Measurements from ENCODE around the gene PTPRN2. TPM values are rescaled to one million over a fixed set of nuclear protein-coding genes. Genes with fewer than 3 reads are reported as not detected.

PTPRN2 gene
- total and polyA plus RNA-seq, 9 of the 15 experiments (the other 6 are each of a cell fraction or from before 2014, with no cell fraction given): not detected

GRCh38 chr7:157641866-157642265 is 945.8 kb downstream of the PTPRN2 start:
- DNase-seq (ENCODE audit: extremely low read depth in 1 of 4, low spot score in 3 of 4) (no peak), FAIRE-seq (no peak), ATAC-seq (no peak)
- Histone ChIP-seq H3K4me3 (no peak overlapping the region), H3K9ac (ENCODE audit: insufficient read depth in 1 of 2, low read depth in 2 of 2, low read length in 2 of 2) (no peak overlapping the region), H3K9me3 (replicated peaks; ENCODE audit: control insufficient read depth, insufficient read depth, low read depth, low read length) (no peaks in the 10 kb centered on the region), H3K36me3 (ENCODE audit: control insufficient read depth, insufficient read depth, low read length) (no peaks in the 10 kb centered on the region), H3K4me1 (replicated peaks in 1 of 2; ENCODE audit: control insufficient read depth in 2 of 2, insufficient read depth in 2 of 2, low read length in 2 of 2) (no peaks in the 10 kb centered on the region; a peak in 1 of 5 replicates), H3K4me2 (ENCODE audit: insufficient read depth, low read length) (no peak overlapping the region), H3K27me3 (ENCODE audit: control insufficient read depth in 2 of 2, insufficient read depth in 2 of 2, low read length in 2 of 2) (peaks cover 39 to 68% of the 10 kb centered on the region in 2 experiments), H3K27ac (ENCODE audit: extremely low read depth, low read depth, low read length) (no peak overlapping the region; the same call in 2 of the 3 replicates), H3K79me2 (ENCODE audit: control insufficient read depth, insufficient read depth, low read length) (no peaks in the 10 kb centered on the region), H2AFZ (ENCODE audit: low read depth, low read length) (no peak overlapping the region), H3K9me1 (ENCODE audit: control insufficient read depth, insufficient read depth, low read length) (no peaks in the 10 kb centered on the region), H4K20me1 (replicated peaks; ENCODE audit: control insufficient read depth, insufficient read depth, low read length) (no peaks in the 10 kb centered on the region)
- TF ChIP-seq HEY1 (CRISPR knock-in tag; IDR thresholded peaks at IDR 0.05; ENCODE audit: borderline replicate concordance) (no peak), ASH1L (IDR thresholded peaks at IDR 0.05; ENCODE audit: borderline replicate concordance, low read depth, partially characterized antibody) (no peak), PCBP1 (IDR thresholded peaks at IDR 0.05; ENCODE audit: low read depth, low read length, poor library complexity, severe bottlenecking) (no peak), ZNF444 (CRISPR knock-in tag; IDR thresholded peaks at IDR 0.05) (no peak), ADNP (tag; IDR thresholded peaks at IDR 0.05) (no peak), ILK (tag; IDR thresholded peaks at IDR 0.05; ENCODE audit: borderline replicate concordance, low read depth) (no peak), NELFE (IDR thresholded peaks at IDR 0.05; ENCODE audit: insufficient read depth, insufficient read length) (no peak), BRF1 (IDR thresholded peaks at IDR 0.05; ENCODE audit: borderline replicate concordance, extremely low read depth, insufficient read length) (no peak), ZNF354B (CRISPR knock-in tag; IDR thresholded peaks at IDR 0.05) (no peak), E2F3 (CRISPR knock-in tag; IDR thresholded peaks at IDR 0.05) (no peak), PHF21A (IDR thresholded peaks at IDR 0.05; ENCODE audit: borderline replicate concordance, low read depth) (no peak), PML (IDR thresholded peaks at IDR 0.05; ENCODE audit: low read length) (no peak), GTF2E2 (tag; IDR thresholded peaks at IDR 0.05) (no peak), ATF6 (CRISPR knock-in tag; IDR thresholded peaks at IDR 0.05) (no peak), DLX4 (CRISPR knock-in tag; IDR thresholded peaks at IDR 0.05) (no peak), TRIM24 (IDR thresholded peaks at IDR 0.05) (no peak)
- CTCF ChIA-PET (ENCODE audit: low intra/inter-chr PET ratio): no interaction called here
- POLR2A ChIA-PET: interaction anchor here (1.2 kb wide), 1 partner anchor 32 kb away, joined by 4 read pairs; no protein-coding TSS in a partner anchor
- 0% methylated on average over 8 of the region's 8 CpGs for WGBS (ENCODE audit: insufficient coverage, low coverage, missing lambda C conversion rate)
- intact Hi-C loops (cut with micrococcal nuclease) (no loop called here), in situ Hi-C loops (cut with MboI) (no loop called here)
- no TSS peak for BruUV-seq (replicated peaks)
